Common myeloid progenitor, CD34-positive (primary cell): ENCODE data around the gene CTSD.
"Not testable (repeated sequence)": the region's sequence is repeated elsewhere in the genome, so short reads cannot be mapped to it uniquely, and the experiment has no call there.

Source experiments
- CTCF ChIA-PET: fragments of 350-600 bp; sonication (Branson Sonifier 250); formaldehyde crosslinking; loops from one replicate; lab custom pipeline; 2021; ENCODE audit warnings: antibody characterized with exemption; lab: Charles Lee
- POLR2A ChIA-PET: fragments of 350-600 bp; sonication (Branson Sonifier 250); formaldehyde crosslinking; loops from one replicate; lab custom pipeline; 2021; ENCODE audit warnings: antibody characterized with exemption; lab: Charles Lee
- DNase-seq, 3 donors: peaks; one replicate each; pipeline versions ENCODE4 v3.0.0 to v3.0.0-alpha.2; 2013
- H3K27ac ChIP-seq, 2 experiments: 1 replicate in 1 of 2; 2 replicates in 1 of 2; pipeline ENCODE4 v1.7.0; 2013; ENCODE audit warnings: inconsistent platforms in 2 of 2, low read length in 2 of 2, mild to moderate bottlenecking in 2 of 2, low read depth in 1 of 2, moderate library complexity in 1 of 2; ENCODE audit not compliant: severe bottlenecking in 2 of 2, insufficient read depth in 1 of 2, poor library complexity in 1 of 2
- H3K27me3 ChIP-seq, 5 experiments: replicated peaks in 2 of 5; 1 replicate in 3 of 5; 2 replicates in 2 of 5; pipeline versions ENCODE4 v1.6.1 to v1.7.0; 2013; ENCODE audit warnings: low read length in 4 of 5, mild to moderate bottlenecking in 2 of 5, moderate library complexity in 2 of 5, inconsistent platforms in 1 of 5; ENCODE audit not compliant: insufficient read depth in 5 of 5, control insufficient read depth in 4 of 5
- H3K36me3 ChIP-seq, 4 experiments: 1 replicate in 2 of 4; 2 replicates in 2 of 4; pipeline versions ENCODE4 v1.6.1 to v1.7.0; 2013; ENCODE audit warnings: low read length in 3 of 4, control low read depth in 1 of 4, mild to moderate bottlenecking in 1 of 4; ENCODE audit not compliant: control insufficient read depth in 4 of 4, insufficient read depth in 4 of 4
- H3K4me1 ChIP-seq, 4 experiments: 1 replicate in 3 of 4; 2 replicates in 1 of 4; pipeline versions ENCODE4 v1.6.1 to v1.7.1; 2013; ENCODE audit warnings: low read length in 3 of 4, mild to moderate bottlenecking in 3 of 4, control low read depth in 1 of 4, inconsistent platforms in 1 of 4, moderate library complexity in 1 of 4; ENCODE audit not compliant: control insufficient read depth in 4 of 4, insufficient read depth in 4 of 4; ENCODE audit errors: control extremely low read depth in 1 of 4
- H3K4me3 ChIP-seq, 7 experiments: 1 replicate in 4 of 7; 2 replicates in 3 of 7; pipeline versions ENCODE4 v1.5.1 to v1.7.0; 2013; ENCODE audit warnings: mild to moderate bottlenecking in 7 of 7, low read length in 6 of 7, moderate library complexity in 6 of 7, inconsistent platforms in 2 of 7, low read depth in 2 of 7, control low read depth in 1 of 7; ENCODE audit not compliant: insufficient read depth in 4 of 7, control insufficient read depth in 1 of 7; ENCODE audit errors: extremely low read depth in 1 of 7
- H3K9me3 ChIP-seq, 5 experiments: 1 replicate in 4 of 5; 2 replicates in 1 of 5; pipeline versions ENCODE4 v1.6.1 to v1.7.1; 2013; ENCODE audit warnings: low read length in 4 of 5, mild to moderate bottlenecking in 2 of 5, inconsistent platforms in 1 of 5, low read depth in 1 of 5, moderate library complexity in 1 of 5; ENCODE audit not compliant: control insufficient read depth in 4 of 5, insufficient read depth in 2 of 5; ENCODE audit errors: control extremely low read depth in 1 of 5
- WGBS: methylation state at CpG from one replicate; pipeline ENCODE4 v1.1.5; 2013; ENCODE audit not compliant: insufficient coverage; 5-methylcytosine and 5-hydroxymethylcytosine counted together

Gene CTSD

DNA sequence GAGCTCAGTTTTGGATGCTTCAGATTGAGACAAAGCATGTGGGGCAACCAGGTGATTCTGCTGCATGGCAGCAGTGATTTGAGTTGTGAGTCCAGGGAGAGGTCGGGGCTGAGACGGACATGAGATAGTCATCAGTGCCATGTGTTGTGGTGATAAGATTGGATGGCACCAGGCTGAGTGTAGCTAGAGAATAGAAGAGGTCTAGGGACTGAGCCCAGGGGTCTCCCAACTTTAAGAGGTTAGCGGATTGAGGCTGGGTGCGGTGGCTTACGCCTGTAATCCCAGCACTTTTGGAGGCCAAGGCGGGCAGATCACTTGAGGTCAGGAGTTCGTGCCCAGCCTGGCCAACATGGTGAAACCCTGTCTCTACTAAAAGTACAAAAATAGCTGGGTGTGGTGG, 6.3 kb upstream of the CTSD start:
- CTCF ChIA-PET: interaction anchor here (0.8 to 1.3 kb wide), 4 partner anchors 19 to 36 kb away, joined by 3 read pairs; no protein-coding TSS in a partner anchor
- WGBS: 88% methylated on average over 6 of the region's 7 CpGs
- H3K4me1 ChIP-seq: peaks cover 4 to 30% (median 24%) of the 10 kb centered on the region in 4 experiments
- POLR2A ChIA-PET: no interaction called here
- no peaks in the 10 kb centered on the region for H3K36me3 ChIP-seq
- no peaks in the 10 kb centered on the region for H3K27me3 ChIP-seq
- no peak overlapping the region for H3K4me3 ChIP-seq
- no peak overlapping the region for H3K27ac ChIP-seq
- no peak for DNase-seq
- H3K9me3 ChIP-seq: no peaks in the 10 kb centered on the region

DNA sequence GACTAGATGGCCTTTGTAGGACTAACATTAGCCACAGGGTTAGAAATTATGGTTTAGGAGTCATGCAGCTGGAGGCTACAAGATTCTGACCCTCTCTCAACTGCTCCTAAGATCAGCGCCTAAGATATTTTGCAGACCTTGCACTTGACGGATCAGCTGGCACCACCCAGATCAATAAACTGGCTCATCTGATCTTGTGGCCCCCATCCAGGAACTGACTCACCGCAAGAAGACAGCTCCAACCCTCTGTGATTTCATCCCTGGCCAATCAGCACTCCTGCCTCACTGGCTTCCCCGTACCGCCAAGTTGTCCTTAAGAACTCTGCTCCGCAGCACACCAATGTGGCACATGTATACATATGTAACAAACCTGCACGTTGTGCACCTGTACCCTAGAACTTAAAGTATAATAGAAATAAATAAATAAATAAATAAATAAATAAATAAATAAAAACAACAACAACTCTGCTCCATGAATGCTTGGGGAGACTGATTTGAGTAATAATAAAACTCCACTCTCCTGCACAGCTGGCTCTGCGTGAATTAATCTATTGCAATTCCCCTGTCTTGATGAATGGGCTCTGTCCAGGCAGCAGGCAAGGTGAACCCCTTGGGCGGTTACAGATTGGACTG, 5.7 kb upstream of the CTSD start:
- CTCF ChIA-PET: interaction anchor here (1.0 to 1.3 kb wide), 2 partner anchors 18 to 36 kb away, joined by 3 read pairs; no protein-coding TSS in a partner anchor
- H3K9me3 ChIP-seq, DNase-seq, H3K27me3 ChIP-seq, H3K27ac ChIP-seq, H3K4me3 ChIP-seq, POLR2A ChIA-PET, H3K36me3 ChIP-seq: not testable (repeated sequence)
- WGBS: 99% methylated on average over 7 of the region's 9 CpGs
- H3K4me1 ChIP-seq: peaks cover 4 to 32% (median 26%) of the 10 kb centered on the region in 4 experiments

DNA sequence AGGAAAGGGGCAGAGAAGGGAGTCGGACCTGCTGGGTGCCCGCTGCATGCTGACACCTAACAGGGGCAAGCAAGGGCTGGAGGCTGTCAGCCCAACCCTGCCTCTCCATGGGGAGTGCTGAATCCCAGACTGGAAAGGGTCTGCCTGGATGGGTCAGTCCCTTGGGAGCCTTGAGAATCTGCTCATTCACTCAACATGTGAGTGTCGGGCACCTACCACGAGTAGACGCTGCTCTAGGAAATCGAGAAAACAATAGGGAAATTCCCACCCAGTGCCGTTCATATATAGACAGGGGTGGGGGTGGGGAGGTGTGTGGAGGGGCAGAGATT, 4.4 kb upstream of the CTSD start:
- H3K4me3 ChIP-seq: no peak overlapping the region
- DNase-seq: no peak
- WGBS: 89% methylated on average over 3 of the region's 7 CpGs
- CTCF ChIA-PET: no interaction called here
- no peaks in the 10 kb centered on the region for H3K9me3 ChIP-seq
- no peaks in the 10 kb centered on the region for H3K36me3 ChIP-seq
- POLR2A ChIA-PET: no interaction called here
- H3K27me3 ChIP-seq: no peaks in the 10 kb centered on the region
- H3K4me1 ChIP-seq: peaks cover 4 to 27% (median 25%) of the 10 kb centered on the region in 4 experiments
- no peak overlapping the region for H3K27ac ChIP-seq

DNA sequence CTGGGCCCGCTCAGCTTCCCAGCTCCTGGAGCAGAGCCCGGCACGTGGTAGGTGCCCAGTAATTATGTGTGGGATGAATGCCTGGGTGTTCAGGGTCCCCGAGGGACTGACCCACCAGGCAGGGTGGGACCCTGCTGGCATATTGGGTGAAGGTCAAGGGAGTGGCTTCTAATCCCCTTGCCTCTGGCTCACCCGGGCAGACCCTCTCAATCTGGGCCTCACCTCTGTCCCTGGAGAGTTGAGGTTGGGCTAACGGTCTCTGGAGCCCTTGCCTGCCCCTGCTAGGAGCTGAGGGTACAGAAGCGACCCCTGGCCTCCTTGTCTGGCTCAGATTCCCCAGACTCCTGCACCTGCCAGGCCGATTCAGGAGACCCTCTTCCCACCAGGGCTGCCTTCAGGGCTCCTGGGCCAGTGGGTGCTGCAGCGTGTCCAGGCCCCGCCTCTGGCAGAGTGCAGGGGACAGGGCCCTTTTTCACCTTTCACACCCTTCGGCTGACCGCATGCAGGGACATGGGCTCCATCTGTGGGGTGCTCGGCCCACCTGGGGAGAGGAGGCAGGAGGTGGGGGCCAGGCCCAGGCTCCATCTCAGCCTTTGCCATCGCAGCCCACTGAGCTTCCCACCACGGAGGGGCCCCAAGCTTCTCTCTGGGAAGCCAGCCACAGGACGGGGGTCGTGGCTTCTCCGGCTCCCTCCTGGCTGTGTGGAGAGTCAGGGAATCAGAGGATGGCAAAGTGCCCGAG, 3.8 kb upstream of the CTSD start:
- H3K9me3 ChIP-seq: no peaks in the 10 kb centered on the region
- no peaks in the 10 kb centered on the region for H3K27me3 ChIP-seq
- no peak overlapping the region for H3K4me3 ChIP-seq
- 98% methylated on average over 17 of the region's 19 CpGs for WGBS
- H3K4me1 ChIP-seq: peaks cover 4 to 27% (median 26%) of the 10 kb centered on the region in 4 experiments
- H3K27ac ChIP-seq: no peak overlapping the region
- H3K36me3 ChIP-seq: no peaks in the 10 kb centered on the region
- ChIA-PET CTCF (interaction anchor here (1.2 to 1.5 kb wide), 2 partner anchors 11 kb away, joined by 3 read pairs; no protein-coding TSS in a partner anchor), POLR2A (no interaction called here)
- no peak for DNase-seq

DNA sequence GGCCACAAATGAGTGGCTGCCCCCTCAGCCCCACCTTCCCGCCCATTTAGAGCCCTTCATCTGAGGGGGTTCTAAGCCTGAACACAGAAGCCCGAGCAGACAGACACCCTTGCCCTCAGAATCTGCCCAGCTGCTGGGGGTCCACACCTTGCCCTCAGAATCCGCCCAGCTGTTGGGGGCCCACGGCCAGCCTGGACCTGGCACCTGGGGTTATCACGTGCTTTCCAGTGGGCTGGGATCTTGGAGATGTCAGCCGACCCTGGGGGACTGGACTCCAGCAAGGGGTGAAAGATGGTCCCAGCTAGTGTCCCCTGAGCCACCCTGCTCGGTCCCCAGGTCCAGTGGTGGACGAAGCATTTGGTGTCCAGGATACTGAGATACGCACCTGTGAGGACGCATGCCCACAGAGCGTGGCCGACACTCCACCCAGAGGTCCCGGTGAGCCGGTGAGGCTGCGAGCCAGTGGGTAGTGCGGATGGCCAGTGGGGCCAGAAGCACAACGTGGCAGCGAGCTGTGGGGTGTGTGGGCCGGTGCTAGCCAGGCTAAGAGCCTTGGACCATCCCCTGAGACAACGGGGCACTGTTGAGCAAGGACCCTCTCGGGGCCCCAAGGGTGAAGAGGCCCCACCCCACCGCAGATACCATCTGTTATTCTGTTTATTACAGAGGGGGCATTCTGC, 3.1 kb upstream of the CTSD start:
- H3K27me3 ChIP-seq: no peaks in the 10 kb centered on the region
- no peaks in the 10 kb centered on the region for H3K9me3 ChIP-seq
- WGBS: 97% methylated on average over 16 of the region's 22 CpGs
- ChIA-PET POLR2A (no interaction called here), CTCF (interaction anchor here (0.8 to 1.5 kb wide), 4 partner anchors 10 to 60 kb away, joined by 3 to 4 read pairs (median 3); no protein-coding TSS in a partner anchor)
- no peak overlapping the region for H3K27ac ChIP-seq
- no peaks in the 10 kb centered on the region for H3K36me3 ChIP-seq
- no peak for DNase-seq
- H3K4me3 ChIP-seq: no peak overlapping the region
- H3K4me1 ChIP-seq: peaks cover 0 to 27% (median 26%) of the 10 kb centered on the region in 4 experiments

DNA sequence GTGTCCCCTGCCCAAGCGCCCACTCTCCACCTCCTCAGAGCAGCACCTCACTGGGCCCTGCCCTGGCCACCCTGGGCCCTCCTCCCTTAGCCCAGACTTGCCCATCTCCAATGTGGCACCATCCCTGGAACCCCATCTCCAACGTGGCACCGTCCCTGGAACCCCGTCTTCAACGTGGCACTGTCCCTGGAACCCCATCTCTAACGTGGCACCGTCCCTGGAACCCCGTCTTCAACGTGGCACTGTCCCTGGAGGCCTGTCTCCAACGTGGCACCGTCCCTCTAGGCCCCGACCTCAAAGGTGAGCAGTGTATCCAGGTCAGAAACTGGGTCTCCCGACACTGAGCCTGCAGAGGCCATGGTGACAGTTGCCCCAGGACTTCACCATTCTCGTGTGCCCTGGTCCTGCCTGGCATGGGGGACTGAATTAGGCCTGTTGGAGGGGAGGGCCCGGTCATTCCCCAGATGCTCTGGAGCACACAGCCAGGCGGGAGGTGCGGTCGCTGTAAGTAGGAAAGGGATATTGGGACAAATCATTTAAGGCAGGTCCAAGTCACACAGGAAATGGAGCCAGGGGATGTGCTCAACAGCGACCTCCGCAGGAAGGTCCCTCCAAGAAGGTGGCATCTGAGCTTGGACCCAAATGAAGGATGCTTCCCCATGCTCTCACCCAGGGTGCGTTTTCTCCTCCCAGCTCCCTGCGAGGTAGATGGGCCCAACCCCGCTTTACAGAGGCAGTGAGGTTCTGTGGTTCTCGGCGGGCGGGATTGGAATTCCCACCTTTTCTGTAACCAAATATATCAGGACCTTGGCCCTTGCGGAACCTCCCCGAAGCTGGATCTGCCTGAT, 2.4 kb upstream of the CTSD start:
- POLR2A ChIA-PET: no interaction called here
- 96% methylated on average over 27 of the region's 28 CpGs for whole genome bisulfite sequencing
- peaks cover 0 to 2% (median under 1%) of the 10 kb centered on the region in 4 experiments for H3K36me3 ChIP-seq
- DNase-seq: no peak
- H3K4me3 ChIP-seq: no peak overlapping the region
- H3K27me3 ChIP-seq: no peaks in the 10 kb centered on the region
- no peaks in the 10 kb centered on the region for H3K9me3 ChIP-seq
- CTCF ChIA-PET: interaction anchor here (0.8 to 1.7 kb wide), 7 partner anchors 9 to 65 kb away, joined by 3 to 4 read pairs (median 3); no protein-coding TSS in a partner anchor
- H3K27ac ChIP-seq: no peak overlapping the region
- H3K4me1 ChIP-seq: peaks cover 0 to 33% (median 29%) of the 10 kb centered on the region in 4 experiments
